ENCODE data around the gene KCTD1. TPM values are rescaled to one million over a fixed set of nuclear protein-coding genes. Genes with fewer than 3 reads are reported as not detected.

KCTD1 gene
- total RNA-seq, 2 donors from 2014 or later, result 35.1 to 44.4 TPM

GRCh38 chr18:26551695-26552081 lies 3.3 kb upstream of the KCTD1 start:
- no peak for DNase-seq (ENCODE audit: low spot score)
- no peak overlapping the region for H3K4me3 ChIP-seq
- H3K27ac ChIP-seq, result no peak overlapping the region

GRCh38 chr18:26550998-26551694 lies 2.8 kb upstream of the KCTD1 start:
- Histone ChIP-seq H3K36me3 (no peaks in the 10 kb centered on the region), H3K9me3 (no peaks in the 10 kb centered on the region), H3K4me3 (peak overlapping the region; percentile 70 to 75), H3K27me3 (no peaks in the 10 kb centered on the region), H3K27ac (peak overlapping the region; percentile 93 to 98), H3K4me1 (peaks cover 0 to 34% of the 10 kb centered on the region in 2 donors)
- TF ChIP-seq CTCF (IDR thresholded peaks at IDR 0.05), result no peak
- DNase-seq (ENCODE audit: low spot score), result no peak

More at GRCh38 chr18:26551695-26552081, 3.3 kb upstream of the KCTD1 start:
- peaks cover 0 to 28% of the 10 kb centered on the region in 2 donors for H3K4me1 ChIP-seq
- H3K9me3 ChIP-seq, result no peaks in the 10 kb centered on the region
- H3K36me3 ChIP-seq, result no peaks in the 10 kb centered on the region
- TF ChIP-seq CTCF (IDR thresholded peaks at IDR 0.05), result no peak
- no peaks in the 10 kb centered on the region for H3K27me3 ChIP-seq

GRCh38 chr18:26549263-26550094 lies 1.1 kb upstream of the KCTD1 start:
- Histone ChIP-seq H3K4me3 (peak overlapping the region; percentile 70 to 75), H3K36me3 (no peaks in the 10 kb centered on the region), H3K9me3 (no peaks in the 10 kb centered on the region), H3K27ac (peak overlapping the region; percentile 93 to 98), H3K4me1 (peaks cover 0 to 44% of the 10 kb centered on the region in 2 donors), H3K27me3 (no peaks in the 10 kb centered on the region)
- peak; percentile 68 for DNase-seq (ENCODE audit: low spot score)
- TF ChIP-seq CTCF (IDR thresholded peaks at IDR 0.05), result no peak

GRCh38 chr18:26547646-26548414 lies 523 bp downstream of the KCTD1 start:
- Histone ChIP-seq H3K4me1 (peaks cover 0 to 60% of the 10 kb centered on the region in 2 donors), H3K36me3 (no peaks in the 10 kb centered on the region), H3K27me3 (no peaks in the 10 kb centered on the region), H3K27ac (peak overlapping the region; percentile 93 to 98), H3K9me3 (no peaks in the 10 kb centered on the region), H3K4me3 (peak overlapping the region; percentile 70 to 75)
- peak; percentile 74 for DNase-seq (ENCODE audit: low spot score)
- TF ChIP-seq CTCF (IDR thresholded peaks at IDR 0.05), result peak; percentile 49 to 66

DNA sequence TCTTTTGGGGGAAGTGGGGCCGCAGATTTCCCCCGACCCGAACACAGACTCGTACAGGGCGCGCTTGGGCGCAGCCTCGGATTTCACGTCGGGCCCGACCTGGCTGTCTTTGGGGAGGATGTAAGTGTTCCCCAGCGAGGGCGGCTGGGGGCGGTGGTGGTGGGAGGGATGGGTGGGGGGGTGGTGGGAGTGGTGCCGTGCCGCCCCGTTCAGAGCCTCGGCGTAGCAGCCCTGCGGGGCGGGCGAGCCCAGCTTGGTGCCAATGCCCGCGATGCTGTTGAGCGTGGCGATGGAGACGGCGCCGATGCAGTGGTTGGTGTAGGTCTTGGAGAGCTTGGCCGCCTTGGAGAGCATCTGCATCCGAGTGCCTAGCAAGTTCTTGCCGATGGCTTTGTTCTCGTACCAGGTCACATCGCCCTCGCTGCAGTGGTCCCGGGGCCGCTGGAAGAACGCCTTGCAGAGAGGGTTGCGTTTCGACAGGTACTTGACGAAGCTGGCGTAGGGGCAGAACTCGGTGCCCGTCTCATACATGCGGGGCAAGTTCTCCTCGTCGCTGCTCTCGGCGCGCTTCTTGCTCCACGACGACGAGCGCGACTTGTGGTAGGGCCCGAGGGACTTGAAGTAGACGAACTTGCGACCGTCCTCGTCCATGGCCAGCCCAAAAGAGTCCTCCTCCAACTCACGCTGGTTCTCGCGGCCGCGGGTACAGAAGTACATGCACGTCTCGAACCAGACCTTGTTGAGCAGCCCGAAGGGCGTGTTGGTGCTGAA lies 1.3 kb downstream of the KCTD1 start:
- H3K27me3 ChIP-seq, result no peaks in the 10 kb centered on the region
- peaks cover 0 to 61% of the 10 kb centered on the region in 2 donors for H3K4me1 ChIP-seq
- H3K9me3 ChIP-seq, result no peaks in the 10 kb centered on the region
- no peak for TF ChIP-seq CTCF (IDR thresholded peaks at IDR 0.05)
- peak overlapping the region; percentile 70 to 75 for H3K4me3 ChIP-seq
- peak overlapping the region; percentile 93 to 98 for H3K27ac ChIP-seq
- no peak for DNase-seq (ENCODE audit: low spot score)
- no peaks in the 10 kb centered on the region for H3K36me3 ChIP-seq

Data from right atrium auricular region (tissue), 2 donors.